IPS-18c (cell line): ENCODE data around the gene OR10G7.
"Not testable (repeated sequence)": the region's sequence is repeated elsewhere in the genome, so short reads cannot be mapped to it uniquely, and the experiment has no call there.

Experiments used
- H3K4me3 ChIP-seq: 2 replicates; pipeline ENCODE4 v1.7.0; 2013; ENCODE audit warnings: low read depth, mild to moderate bottlenecking, low read length, moderate library complexity; ENCODE audit not compliant: insufficient read depth
- H3K9me3 ChIP-seq: one replicate; pipeline ENCODE4 v1.6.1; 2013; ENCODE audit warnings: mild to moderate bottlenecking, low read length, moderate library complexity; ENCODE audit not compliant: control insufficient read depth, insufficient read depth

Gene OR10G7

DNA sequence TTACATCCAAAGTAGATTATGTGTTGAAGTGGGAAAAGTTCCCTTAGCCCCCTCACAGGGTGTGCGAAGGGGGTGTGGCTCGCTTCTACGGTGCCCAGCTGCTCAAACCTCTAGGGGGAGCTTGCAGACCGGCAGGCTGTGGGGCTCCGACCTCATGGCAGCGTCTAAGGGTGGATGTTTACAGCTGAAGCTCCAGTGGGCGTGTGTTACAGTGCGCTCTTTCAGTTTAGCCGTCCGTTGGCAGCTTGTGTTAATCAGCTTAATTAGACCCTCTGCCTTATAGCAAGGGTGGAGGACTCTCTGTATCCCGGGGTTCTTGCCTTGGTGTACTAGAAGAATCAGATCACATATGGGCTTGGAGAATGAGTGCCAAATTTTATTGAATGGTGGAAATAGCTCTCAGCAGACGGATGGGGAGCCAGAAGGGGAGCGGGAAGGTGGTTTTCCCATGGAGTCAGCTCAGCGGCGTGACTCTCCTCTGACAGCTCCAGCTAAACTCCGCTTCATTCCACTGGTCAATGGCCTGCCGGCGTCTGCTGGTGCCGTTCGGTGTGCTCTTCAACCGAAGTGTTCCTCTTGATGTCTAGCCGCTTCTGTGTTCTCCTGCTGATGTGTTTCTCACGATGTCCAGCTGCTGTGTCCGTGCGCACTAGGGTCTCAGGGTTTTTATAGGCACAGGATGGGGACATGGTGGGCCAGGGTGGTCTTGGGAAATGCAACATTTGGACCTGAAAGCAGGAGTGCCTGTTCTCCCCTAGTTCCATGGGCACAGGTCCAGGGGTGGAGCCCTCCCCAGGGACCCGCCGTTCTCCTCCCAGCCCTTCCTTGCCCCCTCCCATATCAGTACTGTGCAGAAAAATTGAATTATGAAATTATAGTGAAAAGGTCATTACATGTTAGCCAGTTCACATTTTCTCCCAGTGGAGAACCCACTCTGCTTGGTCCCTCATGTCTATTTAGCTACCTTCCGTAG, 28.6 kb upstream of the OR10G7 start:
- Histone ChIP-seq H3K4me3 (no peak overlapping the region; the same call in 1 of the 2 replicates), H3K9me3 (no peaks in the 10 kb centered on the region)

DNA sequence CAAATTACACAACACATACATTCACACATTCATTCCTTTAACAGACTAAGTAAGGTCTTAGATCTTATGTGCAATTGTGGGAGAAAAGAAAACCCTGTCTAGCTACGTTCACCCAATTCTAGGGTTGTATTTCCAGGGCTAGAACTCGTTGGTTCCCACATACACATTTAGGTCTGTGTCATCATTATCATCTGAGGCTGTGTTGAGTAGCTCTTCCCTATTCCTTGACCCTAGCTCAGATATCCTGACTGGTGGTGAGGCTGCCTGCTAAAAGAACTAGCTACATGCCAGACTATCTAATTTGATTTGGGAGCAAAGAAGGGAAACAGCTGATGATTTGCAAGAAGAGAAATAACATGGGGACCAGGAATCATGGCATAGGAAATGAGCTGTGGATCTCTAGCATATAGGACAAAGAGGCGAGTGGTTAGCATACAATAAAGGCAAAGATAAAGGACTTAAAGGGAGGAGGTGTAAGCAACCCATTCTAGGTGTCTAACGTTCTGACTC, 27.5 kb upstream of the OR10G7 start:
- H3K9me3 ChIP-seq = no peaks in the 10 kb centered on the region
- no peak overlapping the region for H3K4me3 ChIP-seq

DNA sequence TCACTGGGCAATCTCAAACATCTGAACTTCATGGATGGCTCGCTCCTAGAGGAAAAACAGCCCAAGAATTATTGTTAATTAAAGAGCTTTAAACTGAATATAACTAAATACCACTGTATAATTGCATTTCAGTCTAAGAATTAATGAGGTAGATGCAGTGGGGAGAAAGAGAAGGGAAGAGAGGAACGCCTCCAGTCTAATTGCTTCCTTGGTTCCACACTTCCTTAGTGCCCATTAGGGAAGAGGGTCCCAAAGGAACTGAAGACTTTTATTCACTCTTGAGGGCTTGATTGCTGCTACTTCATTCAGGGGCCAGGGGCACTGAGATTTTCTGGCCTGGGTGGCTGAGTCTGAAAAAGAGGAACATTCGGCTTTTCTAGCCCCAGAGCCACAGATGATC, 11.8 kb upstream of the OR10G7 start:
- H3K4me3 ChIP-seq = no peak overlapping the region
- H3K9me3 ChIP-seq = peaks cover 3% of the 10 kb centered on the region

DNA sequence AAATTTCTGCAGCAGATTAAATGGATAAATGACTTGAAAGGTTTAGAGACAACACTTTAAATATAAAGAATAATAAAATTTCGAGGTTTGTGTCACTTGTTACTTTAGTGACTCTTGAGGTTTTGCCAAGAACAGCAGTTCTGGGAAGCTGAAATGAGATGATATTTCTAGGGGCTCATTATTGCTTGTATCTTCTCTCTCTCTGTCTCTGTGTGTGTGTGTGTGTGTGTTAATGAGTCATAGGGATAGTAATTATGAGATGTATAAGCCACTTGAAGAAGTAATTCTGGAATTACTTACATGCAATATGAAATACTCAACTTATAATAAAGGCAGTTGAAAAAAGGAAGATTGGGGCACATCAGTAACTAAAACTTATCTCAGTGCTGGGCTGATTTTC, 9.6 kb upstream of the OR10G7 start:
- Histone ChIP-seq H3K9me3 (peaks cover 3% of the 10 kb centered on the region), H3K4me3 (no peak overlapping the region)

DNA sequence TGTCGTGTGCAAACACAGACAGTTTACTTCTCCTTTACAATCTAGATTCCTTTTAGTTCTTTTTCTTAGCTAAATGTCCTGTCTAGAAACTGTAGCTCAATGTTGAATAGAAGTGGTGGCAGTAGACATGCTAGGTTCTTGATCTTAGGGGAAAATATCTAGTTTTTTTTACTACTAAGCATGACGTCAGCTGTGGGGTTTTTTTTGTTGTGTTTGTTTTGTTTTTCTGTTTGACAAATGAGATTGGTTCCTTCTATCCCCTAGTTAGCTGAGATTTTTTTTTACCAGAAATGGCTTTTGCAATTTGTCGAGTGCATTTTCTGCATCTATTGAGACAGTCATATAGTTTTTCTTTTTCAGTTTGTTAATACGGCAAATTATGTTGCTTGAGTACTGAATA, 2.3 kb upstream of the OR10G7 start:
- Histone ChIP-seq H3K9me3 (no peaks in the 10 kb centered on the region), H3K4me3 (no peak overlapping the region)

DNA sequence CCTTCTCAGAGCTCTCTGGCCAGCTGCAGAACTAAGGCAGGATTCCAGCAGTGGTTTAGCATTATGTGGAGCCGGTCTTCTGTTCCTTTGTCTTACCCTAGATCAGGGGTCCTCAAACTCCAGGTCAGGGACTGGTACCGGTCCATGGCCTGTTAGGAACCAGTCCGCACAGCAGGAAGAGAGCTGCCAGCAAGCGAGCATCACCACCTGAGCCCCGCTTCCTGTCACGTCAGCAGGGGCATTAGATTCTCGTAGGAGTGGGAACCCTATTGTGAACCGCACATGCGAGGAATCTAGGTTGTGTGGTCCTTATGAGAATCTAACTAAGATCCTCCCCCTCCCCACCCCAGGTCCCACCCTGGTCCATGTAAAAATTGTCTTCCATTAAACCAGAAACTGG, 1.6 kb downstream of the OR10G7 start:
- Histone ChIP-seq H3K4me3 (no peak overlapping the region), H3K9me3 (no peaks in the 10 kb centered on the region)

DNA sequence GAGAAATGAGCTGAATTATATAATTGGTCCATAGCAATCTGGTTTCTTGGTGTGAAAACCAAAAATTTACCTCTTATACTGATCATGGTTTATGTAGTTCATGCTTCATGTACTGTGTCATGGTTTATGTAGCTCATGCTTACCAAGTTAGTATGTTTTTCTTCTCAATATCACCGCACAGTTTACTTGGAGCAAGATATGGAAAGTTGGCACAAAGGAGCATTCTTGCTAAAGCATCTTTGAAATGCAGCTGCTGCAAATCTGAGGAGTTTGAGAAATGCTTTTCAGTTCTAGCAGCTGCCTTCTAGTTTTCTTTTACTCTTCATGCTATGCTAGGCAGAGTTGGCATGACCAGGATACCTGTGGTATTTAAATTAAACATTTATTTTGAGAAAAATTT, 4.5 kb downstream of the OR10G7 start:
- Histone ChIP-seq H3K9me3 (no peaks in the 10 kb centered on the region), H3K4me3 (no peak overlapping the region)

DNA sequence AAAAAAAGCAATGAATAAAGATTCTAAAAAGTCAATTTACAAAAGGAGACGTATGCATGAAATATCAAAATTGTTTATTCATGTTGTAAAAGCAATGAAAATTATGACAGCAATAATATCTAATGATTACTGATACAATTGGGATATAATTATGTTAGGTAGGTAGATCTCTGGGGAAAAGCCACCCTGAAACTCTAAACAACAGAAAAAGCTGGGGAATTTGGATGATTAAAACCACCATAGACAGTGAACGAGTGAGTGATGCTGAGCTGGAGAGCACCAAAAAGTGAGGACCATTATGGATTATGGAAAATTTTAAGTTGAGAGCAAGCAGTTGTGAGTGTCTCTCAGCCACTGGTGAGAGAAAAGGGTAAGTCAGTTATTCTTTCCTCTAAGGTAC, 14.6 kb downstream of the OR10G7 start, which contains the start of gene OR10G8:
Gene OR10G8, plus strand, starts transcription at position 301 of the 400 bp plus-strand sequence. CDS start 2,825 bp downstream, outside the sequence.
- no peak within 1 kb of the TSS for H3K4me3 ChIP-seq
- H3K9me3 ChIP-seq = no peaks in the 10 kb centered on the region

DNA sequence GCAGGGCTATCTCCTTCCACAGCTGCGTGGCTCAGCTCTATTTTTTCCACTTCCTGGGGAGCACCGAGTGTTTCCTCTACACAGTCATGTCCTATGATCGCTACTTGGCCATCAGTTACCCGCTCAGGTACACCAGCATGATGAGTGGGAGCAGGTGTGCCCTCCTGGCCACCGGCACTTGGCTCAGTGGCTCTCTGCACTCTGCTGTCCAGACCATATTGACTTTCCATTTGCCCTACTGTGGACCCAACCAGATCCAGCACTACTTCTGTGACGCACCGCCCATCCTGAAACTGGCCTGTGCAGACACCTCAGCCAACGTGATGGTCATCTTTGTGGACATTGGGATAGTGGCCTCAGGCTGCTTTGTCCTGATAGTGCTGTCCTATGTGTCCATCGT, 25.3 kb downstream of the OR10G7 start:
- not testable (repeated sequence) for H3K9me3 ChIP-seq, H3K4me3 ChIP-seq

DNA sequence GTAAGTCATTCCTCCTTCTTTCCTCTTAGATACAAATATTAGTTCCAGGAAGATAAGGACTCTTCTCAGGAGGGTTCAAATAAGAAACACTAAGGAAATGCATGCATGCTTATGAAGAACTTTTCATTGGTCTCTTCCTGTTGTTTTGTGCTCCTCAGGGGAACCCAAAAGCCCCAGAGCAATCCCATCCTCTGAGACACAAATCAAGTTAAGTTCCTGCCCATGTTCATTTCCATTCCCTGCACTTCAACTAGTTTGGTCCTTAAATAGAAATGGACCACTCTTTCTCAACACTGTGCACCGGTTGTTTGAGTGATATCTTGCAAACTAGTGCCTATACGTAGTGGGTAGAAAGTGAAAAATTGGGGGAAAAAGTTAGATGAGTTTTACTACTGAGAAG, 28.4 kb downstream of the OR10G7 start, which contains the start of gene OR10G4:
Gene OR10G4, plus strand, starts transcription at position 301 of the 400 bp plus-strand sequence. CDS start 2,578 bp downstream, outside the sequence.
- H3K4me3 ChIP-seq = no peak within 1 kb of the TSS

DNA sequence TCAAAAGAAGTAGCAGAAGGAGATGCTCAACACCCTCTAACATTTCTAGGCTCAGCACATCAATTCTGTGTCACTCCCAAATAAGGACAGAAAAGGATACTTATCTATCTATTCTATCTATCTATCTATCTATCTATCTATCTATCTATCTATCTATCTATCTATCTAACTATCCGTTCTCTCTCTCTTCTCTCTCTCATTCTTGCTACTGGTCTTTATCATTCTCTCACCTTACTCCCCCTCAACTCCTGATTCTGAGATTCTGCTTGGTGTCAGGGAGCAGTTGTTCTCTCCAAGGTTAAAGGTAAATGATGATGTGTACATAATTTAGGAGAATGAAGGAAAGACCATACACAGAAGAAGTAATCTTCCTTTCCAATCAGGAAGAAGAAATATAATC, 46.0 kb downstream of the OR10G7 start, which contains the start of gene OR10G6:
Gene OR10G6, minus strand, starts transcription at position 43 of the 400 bp plus-strand sequence. Its CDS starts 0 bp downstream, at position 43.
- Histone ChIP-seq H3K4me3 (no peak within 1 kb of the TSS), H3K9me3 (no peaks in the 10 kb centered on the region)

More for the DNA sequence above, 28.4 kb downstream of the OR10G7 start, which contains the start of gene OR10G4:
- H3K9me3 ChIP-seq = no peaks in the 10 kb centered on the region
